Small intestine (tissue), 7 donors: ENCODE results near the gene CNOT8. TPM values are rescaled to one million over a fixed set of nuclear protein-coding genes. Genes with fewer than 3 reads are reported as not detected.

Experiments used
- DNase-seq, 2 donors: peaks; one replicate each; pipeline versions ENCODE4 v3.0.0 to v3.0.0-alpha.2; 2013
- FAIRE-seq: peaks from 2 replicates; lab custom pipeline; 2012; peaks lifted over from hg19 to GRCh38; lab: Jason Lieb, UNC
- H3K27ac ChIP-seq, 3 donors: one replicate each; pipeline ENCODE4 v1.5.1; 2013; ENCODE audit warnings: low read length in 2 of 3, mild to moderate bottlenecking in 2 of 3, control low read depth in 1 of 3, inconsistent platforms in 1 of 3, low read depth in 1 of 3, moderate library complexity in 1 of 3
- H3K27me3 ChIP-seq, 3 donors: one replicate each; pipeline ENCODE4 v1.6.1; 2013; ENCODE audit warnings: low read length in 3 of 3, inconsistent platforms in 1 of 3; ENCODE audit not compliant: control insufficient read depth in 3 of 3, insufficient read depth in 3 of 3
- H3K36me3 ChIP-seq, 3 donors: one replicate each; pipeline ENCODE4 v1.6.1; 2013; ENCODE audit warnings: low read length in 3 of 3, inconsistent platforms in 1 of 3, low read depth in 1 of 3, mild to moderate bottlenecking in 1 of 3, moderate library complexity in 1 of 3; ENCODE audit not compliant: control insufficient read depth in 3 of 3, insufficient read depth in 2 of 3
- H3K4me1 ChIP-seq, 3 donors: one replicate each; pipeline ENCODE4 v1.6.1; 2013; ENCODE audit warnings: low read length in 2 of 3, inconsistent platforms in 1 of 3, low read depth in 1 of 3, mild to moderate bottlenecking in 1 of 3, moderate library complexity in 1 of 3; ENCODE audit not compliant: control insufficient read depth in 3 of 3, insufficient read depth in 2 of 3
- H3K4me3 ChIP-seq, 3 donors: one replicate each; pipeline ENCODE4 v1.5.1; 2013; ENCODE audit warnings: low read length in 3 of 3, control low read depth in 1 of 3, inconsistent platforms in 1 of 3, low read depth in 1 of 3, mild to moderate bottlenecking in 1 of 3, moderate library complexity in 1 of 3
- H3K9me3 ChIP-seq, 2 donors: one replicate each; pipeline ENCODE4 v1.6.1; 2013; ENCODE audit warnings: low read depth in 1 of 2, low read length in 1 of 2; ENCODE audit not compliant: control insufficient read depth in 2 of 2, insufficient read depth in 1 of 2
- WGBS, 3 donors: extraction: QIAGEN DNeasy Blood & Tissue Kit; methylation state at CpG; one replicate each; pipeline ENCODE4 v1.1.7; 2013; 5-methylcytosine and 5-hydroxymethylcytosine counted together
- polyA plus RNA-seq, 4 donors: library from polyadenylated mRNA; stranded (reverse) in 3 of 4; unstranded in 1 of 4; fragments of 200-250 nt in 3 of 4; fragments of 120-200 nt in 1 of 4; gene quantifications; one replicate each; pipeline versions ENCODE4 v1.2.1 to v1.2.3, GENCODE V29; 2013
- donor health status: healthy with polysubstance abuse.
- donor health status: control.
- donor health status: control.
- donor health status: Bipolar disorder and iron deficiency.
- donor health status: healthy.

CNOT8 gene
- polyA plus RNA-seq, 4 donors: 43.5 to 54.1 (median 48.9) TPM

- no peak overlapping the region for H3K4me3 ChIP-seq
- peaks cover 2 to 18% (median 10%) of the 10 kb centered on the region in 3 donors for H3K36me3 ChIP-seq
- H3K27ac ChIP-seq: no peak overlapping the region
- FAIRE-seq (no peak), DNase-seq (no peak)
- no peaks in the 10 kb centered on the region for H3K27me3 ChIP-seq
- H3K4me1 ChIP-seq: peaks cover 5 to 13% (median 6%) of the 10 kb centered on the region in 3 donors
- no peaks in the 10 kb centered on the region for H3K9me3 ChIP-seq
- 78 to 83% (median 79%) methylated on average over 8 of the region's 8 CpGs for WGBS, 3 donors
Observed at GRCh38 chr5:154861946-154862345, 3.5 kb downstream of the CNOT8 start.

GRCh38 chr5:154862766-154863165 is 4.3 kb downstream of the CNOT8 start:
- 77 to 81% (median 81%) methylated on average over 2 of the region's 2 CpGs for WGBS, 3 donors
- DNase-seq (no peak), FAIRE-seq (no peak)
- H3K27ac ChIP-seq: no peak overlapping the region
- H3K36me3 ChIP-seq: peaks cover 2 to 18% (median 10%) of the 10 kb centered on the region in 3 donors
- H3K4me3 ChIP-seq: no peak overlapping the region
- no peaks in the 10 kb centered on the region for H3K27me3 ChIP-seq
- H3K9me3 ChIP-seq: no peaks in the 10 kb centered on the region
- H3K4me1 ChIP-seq: peaks cover 3 to 10% (median 6%) of the 10 kb centered on the region in 3 donors

DNA sequence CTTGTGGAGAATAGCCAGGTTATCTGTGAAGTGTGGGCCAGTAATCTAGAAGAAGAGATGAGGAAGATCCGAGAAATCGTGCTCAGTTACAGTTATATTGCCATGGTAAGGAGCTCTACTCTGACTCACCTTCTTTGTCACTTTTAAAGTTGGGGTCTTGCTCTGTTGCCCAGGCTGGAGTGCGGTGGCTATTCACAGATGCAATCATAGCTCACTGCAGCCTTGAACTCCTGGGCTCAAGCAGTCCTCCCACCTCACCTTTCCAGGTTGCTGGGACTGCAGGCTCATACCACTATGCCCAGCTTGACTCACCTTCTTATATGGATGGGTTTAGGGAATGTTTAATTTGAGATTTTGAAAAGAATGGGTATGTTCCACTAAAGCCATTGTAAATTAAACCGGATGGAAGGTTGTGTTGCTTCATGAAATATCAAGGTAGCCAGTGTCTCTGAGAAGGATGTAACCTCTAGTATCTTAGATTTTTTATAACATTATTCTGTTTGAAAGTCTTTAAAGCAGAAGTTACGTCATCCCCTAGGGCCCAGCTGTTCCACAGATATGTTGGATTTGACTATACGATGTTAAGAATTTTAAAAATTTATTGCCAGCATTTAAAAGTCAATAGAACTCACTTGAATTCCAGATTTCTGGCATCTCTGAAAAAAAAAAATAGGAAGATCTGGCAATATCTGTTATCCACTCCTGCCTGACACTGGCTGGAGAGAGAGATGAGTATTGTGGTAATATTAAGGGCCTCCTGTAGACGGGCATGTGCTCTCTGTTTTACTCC is 5.1 kb downstream of the CNOT8 start:
- DNase-seq (no peak), FAIRE-seq (no peak)
- Histone ChIP-seq H3K4me3 (no peak overlapping the region), H3K9me3 (no peaks in the 10 kb centered on the region), H3K27me3 (no peaks in the 10 kb centered on the region), H3K4me1 (peaks cover 3 to 10% (median 6%) of the 10 kb centered on the region in 3 donors), H3K36me3 (peaks cover 2 to 19% (median 10%) of the 10 kb centered on the region in 3 donors), H3K27ac (no peak overlapping the region)
- 88 to 93% (median 93%) methylated on average over 7 of the region's 7 CpGs for WGBS, 3 donors

DNA sequence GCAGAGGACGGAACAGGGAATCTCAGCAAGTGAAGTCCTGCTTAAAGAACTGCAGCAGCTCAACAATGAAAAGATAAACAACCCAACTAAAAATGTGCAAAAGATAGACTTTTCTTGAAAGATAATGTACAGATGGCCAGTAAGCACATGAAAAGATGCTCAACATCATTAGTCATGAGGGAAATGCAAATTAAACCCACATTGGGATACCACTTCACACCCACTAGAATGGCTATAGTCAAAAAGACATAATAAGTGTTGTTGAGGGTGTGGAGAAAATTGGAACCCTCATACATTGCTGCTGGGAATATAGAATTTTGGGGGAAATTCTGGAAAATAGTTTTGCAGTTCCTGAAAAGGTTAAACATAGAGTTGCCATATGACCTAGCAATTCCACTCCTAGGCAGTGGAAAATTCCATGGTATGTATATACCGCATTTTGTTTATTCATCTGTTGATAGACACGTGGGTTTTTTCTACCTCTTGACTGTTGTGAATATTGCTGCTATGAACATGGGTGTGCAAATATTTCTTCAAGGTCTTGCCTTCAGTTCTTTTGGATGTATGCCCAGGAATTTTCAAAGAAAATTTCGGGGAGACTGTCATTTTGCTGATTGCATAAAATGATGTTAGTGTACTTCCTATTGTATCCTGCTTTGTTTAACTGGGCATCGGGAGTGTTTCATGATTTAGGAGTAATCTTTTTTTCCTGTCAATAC is 7.2 kb downstream of the CNOT8 start:
- H3K36me3 ChIP-seq: peaks cover 2 to 33% (median 12%) of the 10 kb centered on the region in 3 donors
- H3K4me3 ChIP-seq: no peak overlapping the region
- no peak for FAIRE-seq
- WGBS, 3 donors: 56 to 61% (median 56%) methylated on average over 5 of the region's 5 CpGs
- H3K27ac ChIP-seq: no peak overlapping the region
- no peak for DNase-seq
- H3K4me1 ChIP-seq: peaks cover 0 to 6% (median 0%) of the 10 kb centered on the region in 3 donors
- no peaks in the 10 kb centered on the region for H3K9me3 ChIP-seq
- H3K27me3 ChIP-seq: no peaks in the 10 kb centered on the region

- H3K4me3 ChIP-seq: no peak overlapping the region
- peaks cover 3 to 35% (median 15%) of the 10 kb centered on the region in 3 donors for H3K36me3 ChIP-seq
- FAIRE-seq: no peak
- H3K4me1 ChIP-seq: peaks cover 0 to 6% (median 0%) of the 10 kb centered on the region in 3 donors
- 69 to 79% (median 74%) methylated on average over 2 of the region's 2 CpGs for whole genome bisulfite sequencing, 3 donors
- no peaks in the 10 kb centered on the region for H3K9me3 ChIP-seq
- H3K27ac ChIP-seq: no peak overlapping the region
- no peak for DNase-seq
- H3K27me3 ChIP-seq: no peaks in the 10 kb centered on the region
Observed at GRCh38 chr5:154866841-154867240, 8.4 kb downstream of the CNOT8 start.

- DNase-seq (peak in 1 of 2 donors; percentile 27), FAIRE-seq (no peak)
- H3K9me3 ChIP-seq: no peaks in the 10 kb centered on the region
- no peak overlapping the region for H3K27ac ChIP-seq
- H3K36me3 ChIP-seq: peaks cover 5 to 40% (median 22%) of the 10 kb centered on the region in 3 donors
- H3K4me3 ChIP-seq: no peak overlapping the region
- WGBS, 3 donors: 92 to 95% (median 93%) methylated on average over 5 of the region's 5 CpGs
- no peaks in the 10 kb centered on the region for H3K27me3 ChIP-seq
- H3K4me1 ChIP-seq: no peaks in the 10 kb centered on the region
Observed at GRCh38 chr5:154868702-154869101, 10.3 kb downstream of the CNOT8 start.

DNA sequence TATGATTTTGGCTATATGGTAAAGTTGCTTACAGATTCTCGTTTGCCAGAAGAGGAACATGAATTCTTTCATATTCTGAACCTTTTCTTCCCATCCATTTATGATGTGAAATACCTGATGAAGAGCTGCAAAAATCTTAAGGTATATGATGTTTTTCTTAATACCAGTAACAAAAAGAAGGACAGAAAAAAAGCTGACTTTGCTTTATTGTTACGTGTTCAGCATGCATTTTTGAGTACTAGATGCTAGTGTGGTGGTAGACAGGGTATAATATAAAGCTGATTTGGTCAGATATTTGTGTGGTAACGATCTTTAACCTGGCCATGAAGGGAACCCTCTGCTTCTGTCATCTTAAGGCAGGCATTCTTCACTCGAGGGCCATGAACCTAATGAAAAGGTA is 13.3 kb downstream of the CNOT8 start:
- peaks cover 12 to 43% (median 19%) of the 10 kb centered on the region in 3 donors for H3K36me3 ChIP-seq
- H3K4me3 ChIP-seq: no peak overlapping the region
- no peaks in the 10 kb centered on the region for H3K4me1 ChIP-seq
- H3K27me3 ChIP-seq: no peaks in the 10 kb centered on the region
- no peaks in the 10 kb centered on the region for H3K9me3 ChIP-seq
- DNase-seq (no peak), FAIRE-seq (no peak)
- no peak overlapping the region for H3K27ac ChIP-seq
- WGBS, 3 donors: 82 to 90% (median 88%) methylated on average over 4 of the region's 4 CpGs

DNA sequence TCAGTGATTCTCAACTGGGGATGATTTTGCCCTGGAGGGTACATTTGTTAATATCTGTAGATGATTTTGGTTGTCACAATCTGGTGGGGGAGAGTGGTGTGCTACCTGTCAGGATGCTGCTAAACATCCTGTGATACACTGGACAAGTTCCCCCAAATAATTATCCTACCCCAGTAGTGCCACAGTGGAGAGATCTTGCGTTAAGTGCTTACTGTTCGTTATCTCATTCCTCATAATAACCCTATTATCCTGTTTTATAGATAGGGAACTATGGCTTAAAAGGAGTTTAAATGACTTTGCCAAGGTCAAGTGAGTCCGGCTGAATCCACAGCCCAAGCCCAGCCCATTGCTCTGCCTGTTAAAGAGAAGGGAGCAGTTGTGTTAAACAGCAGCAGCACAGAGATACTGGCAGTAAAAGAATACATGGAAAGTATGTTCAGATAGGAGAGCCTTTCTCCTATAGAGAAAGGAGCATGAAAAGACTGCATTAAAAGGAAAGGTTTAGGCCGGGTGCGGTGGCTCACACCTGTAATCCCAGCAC is 15.4 kb downstream of the CNOT8 start:
- FAIRE-seq (no peak), DNase-seq (no peak)
- no peaks in the 10 kb centered on the region for H3K27me3 ChIP-seq
- peaks cover 12 to 40% (median 27%) of the 10 kb centered on the region in 3 donors for H3K36me3 ChIP-seq
- peaks cover 0 to 17% of the 10 kb centered on the region in 2 donors for H3K9me3 ChIP-seq
- H3K4me1 ChIP-seq: no peaks in the 10 kb centered on the region
- 49 to 82% (median 65%) methylated on average over 5 of the region's 5 CpGs for WGBS, 3 donors
- H3K27ac ChIP-seq: no peak overlapping the region
- H3K4me3 ChIP-seq: no peak overlapping the region
